Measurements from ENCODE around the gene C2CD3.
A peak's percentile ranks its signal among the peaks of the same experiment; 100 is the strongest.
"Not testable (repeated sequence)": the region's sequence is repeated elsewhere in the genome, so short reads cannot be mapped to it uniquely, and the experiment has no call there.

The C2CD3 gene

DNA sequence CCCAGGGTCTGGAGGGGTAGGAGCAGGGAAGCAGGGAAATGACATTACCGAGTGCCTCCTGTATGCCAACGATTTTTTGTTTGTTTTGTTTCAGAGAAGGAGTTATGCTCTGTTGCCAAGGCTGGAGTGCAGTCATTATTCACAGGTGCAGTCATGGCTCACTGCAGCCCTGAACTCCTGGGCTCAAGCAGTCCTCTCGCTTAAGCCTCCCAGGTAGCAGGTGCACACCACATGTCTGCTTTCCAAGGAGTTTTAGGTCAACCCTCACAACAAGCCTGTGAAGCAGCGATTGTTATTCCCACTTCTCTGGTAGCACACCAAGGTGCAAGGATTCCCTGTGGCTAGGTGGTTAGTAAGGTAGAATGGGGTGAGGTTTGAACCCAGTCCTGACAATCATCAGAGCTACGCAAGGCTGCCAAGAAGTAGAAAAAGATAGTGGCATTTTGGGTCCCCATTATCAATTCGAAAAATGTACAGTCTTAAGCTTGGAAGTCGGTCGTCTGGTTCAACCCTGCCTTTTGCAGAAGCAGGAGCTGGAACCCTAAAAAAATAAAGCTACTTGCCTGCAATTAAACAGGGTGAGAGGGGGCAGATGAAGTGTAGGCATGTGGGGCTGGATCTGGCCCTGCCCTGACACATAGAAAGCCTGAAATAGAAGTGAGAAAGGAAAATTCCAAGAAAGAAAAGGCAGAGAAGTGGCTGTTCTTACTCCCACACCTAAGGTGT, 171.1 kb downstream of the C2CD3 start:
- no peak for DNase-seq

DNA sequence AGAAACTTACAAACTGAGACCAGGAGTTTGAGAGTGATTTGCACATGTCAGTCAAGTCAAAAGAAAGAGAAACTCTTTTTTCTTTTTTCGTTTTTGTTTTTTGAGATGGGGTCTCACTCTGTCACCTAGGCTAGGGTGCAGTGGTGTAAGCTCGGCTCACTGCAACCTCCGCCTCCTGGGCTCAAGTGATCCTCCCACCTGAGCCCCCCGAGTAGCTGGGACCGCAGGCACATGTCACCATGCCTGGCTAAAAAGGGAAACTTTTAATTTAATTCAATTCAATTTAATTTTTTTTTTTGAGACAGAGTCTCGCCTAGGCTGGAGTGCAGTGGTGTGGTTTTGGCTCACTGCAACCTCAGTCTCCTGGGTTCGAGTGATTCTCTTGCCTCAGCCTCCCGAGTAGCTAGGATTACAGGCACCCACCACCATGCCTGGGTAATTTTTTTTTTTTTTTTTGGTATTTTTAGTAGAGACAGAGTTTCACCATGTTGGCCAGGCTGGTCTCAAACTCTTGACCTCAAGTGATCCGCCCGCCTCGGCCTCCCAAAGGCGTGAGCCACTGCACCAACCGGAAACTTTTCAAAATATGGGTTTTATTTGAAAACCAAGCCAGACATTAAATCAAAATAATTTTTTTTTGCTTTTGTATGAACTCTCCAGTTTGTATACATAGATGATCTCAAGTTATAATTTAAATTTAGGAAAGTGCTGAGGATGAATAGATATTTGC, 171.8 kb downstream of the C2CD3 start:
- no peak for DNase-seq

DNA sequence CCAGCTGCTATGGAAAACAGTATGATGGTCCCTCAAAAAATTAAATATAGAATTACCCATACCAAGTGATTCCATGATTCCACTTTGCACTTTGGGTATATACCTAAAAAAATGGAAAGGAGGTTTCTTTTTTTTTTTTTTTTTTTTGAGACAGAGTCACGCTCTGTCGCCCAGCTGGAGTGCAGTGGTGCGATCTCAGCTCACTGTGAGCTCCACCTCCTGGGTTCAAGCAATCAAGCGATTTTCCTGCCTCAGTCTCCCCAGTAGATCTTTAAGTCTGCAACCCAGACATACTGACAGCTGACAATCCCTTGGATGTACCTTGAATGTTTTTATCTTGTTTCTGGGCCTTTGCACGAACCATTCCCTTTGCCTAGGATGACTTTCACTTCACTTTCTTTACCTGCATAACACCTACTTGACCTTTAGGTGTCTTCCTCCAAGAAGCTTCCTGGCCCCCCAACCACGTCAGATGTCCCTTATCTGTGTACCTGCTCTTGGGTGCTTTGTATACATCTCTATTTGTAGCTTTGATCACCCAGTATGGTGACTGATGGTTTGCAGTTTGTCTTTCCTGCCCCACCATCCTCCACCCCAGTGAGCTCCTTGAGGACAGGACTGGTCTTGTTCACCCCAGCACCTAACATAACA, 173.6 kb downstream of the C2CD3 start:
- DNase-seq, result no peak

DNA sequence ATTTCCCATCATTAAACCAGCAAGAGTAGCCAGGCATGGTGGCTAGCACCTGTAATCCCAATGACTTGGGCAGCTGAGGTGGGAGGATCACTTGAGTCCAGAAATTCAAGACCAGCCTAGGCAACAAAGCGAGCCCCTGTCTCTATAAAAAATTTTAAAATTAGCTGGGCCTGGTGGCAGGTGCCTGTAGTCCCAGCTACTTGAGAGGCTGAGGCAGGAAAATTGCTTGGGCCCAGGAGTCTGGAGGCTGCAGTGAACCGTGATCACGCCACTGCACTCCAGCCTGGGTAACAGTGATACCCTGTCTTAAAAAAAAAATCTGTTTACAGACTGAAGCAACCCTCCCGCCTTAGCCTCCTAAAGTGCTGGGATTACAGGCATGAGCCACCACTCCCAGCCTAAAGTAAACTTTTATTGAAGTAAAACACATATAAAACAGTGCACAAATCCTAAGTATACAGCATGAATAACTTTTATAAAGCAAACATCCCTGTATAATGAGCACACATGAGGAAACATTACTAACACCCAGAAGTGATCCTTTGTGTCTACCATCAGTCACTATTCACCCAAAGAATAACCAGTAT, 174.5 kb downstream of the C2CD3 start:
- DNase-seq, result no peak

DNA sequence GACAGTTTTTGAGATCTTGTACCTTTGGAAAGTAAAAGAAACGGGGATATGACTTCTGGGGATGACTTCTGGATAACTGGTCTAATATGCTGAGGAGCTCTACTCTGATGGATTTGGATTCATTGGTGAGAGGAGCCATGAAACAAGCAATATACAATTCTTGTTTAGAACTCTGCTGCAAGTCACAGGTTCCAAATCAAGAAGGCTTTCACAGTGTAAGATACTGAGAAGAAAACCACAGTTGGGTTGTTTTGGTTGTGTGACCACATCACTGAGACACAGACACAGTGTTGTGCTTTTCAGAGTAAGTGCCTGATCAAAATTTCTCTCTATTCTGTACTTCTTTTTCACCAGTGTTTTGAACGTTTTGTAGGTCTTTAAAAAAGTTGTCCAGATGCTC, 175.1 kb downstream of the C2CD3 start:
- DNase-seq, result no peak

DNA sequence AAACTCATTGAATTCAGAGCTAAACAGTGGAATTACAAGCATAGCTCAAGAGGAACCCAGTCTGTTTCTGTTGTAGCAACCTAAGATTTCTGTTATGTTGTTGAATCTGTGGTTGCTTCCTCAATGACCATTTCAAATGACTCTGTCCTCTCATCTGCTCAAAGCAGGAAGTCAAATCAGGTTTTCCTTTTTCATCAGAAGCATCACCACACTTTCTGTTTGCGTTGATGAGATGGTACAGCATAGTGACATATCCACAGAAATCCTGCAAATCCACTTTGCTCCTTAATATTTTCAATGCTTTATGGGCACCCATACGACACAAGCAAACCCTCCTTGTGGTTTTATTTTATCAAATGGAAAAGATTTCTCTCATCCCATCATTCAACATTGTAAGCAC, 175.6 kb downstream of the C2CD3 start:
- no peak for DNase-seq

DNA sequence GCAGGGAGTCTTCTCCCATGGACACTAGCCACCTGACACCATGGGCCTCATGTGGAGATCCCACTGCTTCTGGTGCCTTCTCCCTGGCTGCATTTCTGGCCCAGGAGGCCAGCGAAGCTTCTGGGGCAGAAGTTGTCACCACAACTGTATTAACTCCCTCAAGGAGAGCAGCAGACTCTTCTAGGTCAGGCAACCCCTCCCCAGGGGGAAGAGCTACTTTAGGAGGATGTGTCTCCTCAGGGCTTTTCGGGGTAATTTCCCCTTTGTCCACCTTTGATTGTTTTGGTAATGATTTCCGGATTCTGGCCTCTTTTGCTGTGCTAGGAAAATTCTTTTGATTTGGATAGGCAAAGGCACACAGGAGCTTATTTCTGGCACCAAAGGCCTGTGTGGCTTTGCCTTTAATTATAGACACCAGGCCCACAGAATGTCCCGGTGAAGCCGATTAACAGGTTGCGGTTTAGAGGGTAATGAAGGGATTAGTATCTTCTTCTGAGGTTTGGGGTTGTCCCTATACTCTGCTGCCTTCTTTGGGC, 179.3 kb downstream of the C2CD3 start:
- DNase-seq, result no peak

DNA sequence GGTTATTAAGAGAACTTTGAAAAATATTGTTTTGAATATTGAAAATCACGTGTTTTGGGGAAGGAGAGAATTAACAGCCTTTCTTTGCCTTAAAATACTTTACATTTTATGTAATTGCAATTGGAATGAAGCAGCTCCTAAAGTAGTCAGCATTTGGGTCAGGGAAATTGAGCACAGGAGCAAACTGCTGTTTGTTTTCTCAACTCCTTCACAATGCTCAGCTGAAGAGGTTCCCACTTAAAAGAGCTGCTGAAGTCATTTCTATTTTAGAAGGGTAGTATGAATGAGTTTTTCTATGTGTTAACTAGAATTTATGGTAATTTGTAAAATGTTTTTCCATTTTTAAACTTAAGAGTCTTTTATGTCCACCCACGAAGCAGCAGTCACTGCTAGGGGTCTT, 180.1 kb downstream of the C2CD3 start:
- no peak for DNase-seq

DNA sequence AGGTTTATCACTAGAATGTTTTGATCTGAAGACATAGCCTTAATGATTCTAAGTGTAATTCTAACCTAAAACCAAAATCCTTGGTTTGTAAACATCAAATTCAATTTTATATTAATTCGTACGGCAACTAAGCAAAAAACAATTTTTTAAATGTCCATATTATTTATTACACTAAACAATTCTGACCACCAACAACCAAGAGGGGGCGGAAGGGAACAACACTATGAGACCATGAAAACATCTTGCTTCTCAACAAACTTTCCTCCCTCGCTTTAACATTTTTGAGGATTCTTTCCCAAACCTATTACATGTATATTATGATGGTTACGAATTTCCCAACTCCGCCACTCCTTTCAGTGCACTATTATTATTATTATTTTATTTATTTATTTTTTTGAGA, 181.6 kb downstream of the C2CD3 start:
- no peak for DNase-seq

DNA sequence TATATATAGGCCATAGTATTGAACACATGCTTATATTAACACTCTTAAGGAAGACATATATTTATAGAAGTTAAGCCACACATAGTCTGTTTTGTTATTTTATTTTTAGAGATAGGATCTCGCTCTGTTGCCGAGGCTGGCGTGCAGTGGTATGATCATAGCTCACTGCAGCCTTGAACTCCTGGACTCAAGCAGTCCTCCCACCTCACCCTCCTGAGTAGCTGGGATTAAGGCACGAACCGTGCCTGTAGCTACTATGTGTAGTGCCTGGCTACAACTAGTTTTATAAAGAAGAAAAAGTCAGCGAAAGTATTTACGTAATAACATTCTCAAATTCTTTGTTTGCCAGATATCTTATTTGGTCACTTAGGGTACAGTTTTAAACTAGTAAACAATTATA, 182.6 kb downstream of the C2CD3 start:
- DNase-seq, result no peak

DNA sequence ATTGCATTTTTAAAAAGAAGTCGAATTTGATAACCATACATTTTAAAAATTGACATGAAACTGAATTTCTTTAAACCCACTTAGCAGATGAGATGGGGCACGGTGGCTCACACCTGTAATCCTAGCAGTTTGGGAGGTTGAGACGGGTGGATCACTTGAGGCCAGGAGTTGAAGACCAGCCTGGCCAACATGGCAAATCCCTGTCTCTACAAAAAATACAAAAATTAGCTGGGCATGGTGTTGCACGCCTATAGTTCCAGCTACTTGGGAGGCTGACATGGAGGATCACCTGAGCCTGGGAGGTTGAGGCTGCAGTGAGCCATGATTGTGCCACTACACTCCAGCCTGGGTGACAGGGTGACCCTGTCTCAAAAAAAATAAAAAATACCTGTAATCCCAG, 185.1 kb downstream of the C2CD3 start:
- DNase-seq, result not testable (repeated sequence)

DNA sequence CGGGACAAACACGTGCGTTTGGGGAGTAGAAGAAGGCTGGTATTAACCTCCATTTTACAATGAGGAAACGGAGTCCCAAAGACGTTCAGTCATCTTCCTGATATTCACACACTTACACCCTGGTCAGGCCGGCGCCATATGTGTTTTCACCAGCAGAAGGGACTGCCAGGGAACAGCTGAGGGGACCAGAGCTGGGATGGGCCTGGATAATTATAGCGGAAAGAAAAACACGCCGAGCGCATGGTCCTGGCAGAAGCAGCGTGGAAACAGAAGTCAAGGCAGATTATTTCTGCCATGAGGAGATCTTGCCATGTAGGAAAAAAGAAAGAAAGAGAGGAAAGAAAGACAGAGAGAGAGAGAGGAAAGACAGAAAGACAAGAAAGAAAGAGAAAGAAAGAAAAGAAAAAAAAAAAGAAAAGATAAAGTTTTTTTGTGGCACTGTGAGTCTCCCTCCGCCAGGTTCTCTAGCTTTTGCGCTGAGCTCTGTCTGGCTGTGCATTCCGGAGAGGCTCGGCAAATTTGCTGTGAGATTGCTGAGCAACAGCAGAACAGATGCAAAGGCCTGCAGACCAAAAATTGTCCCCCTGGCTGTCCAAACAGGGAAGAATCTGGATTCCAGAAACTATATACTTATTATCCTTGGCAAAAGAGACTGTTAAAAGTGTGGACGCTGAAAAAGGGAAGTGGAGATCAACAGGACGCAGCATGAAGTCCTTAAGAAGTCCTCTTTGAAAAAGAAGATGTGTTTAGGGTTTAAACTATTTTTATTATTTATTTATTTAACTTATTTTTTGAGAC, 186.9 kb downstream of the C2CD3 start:
- DNase-seq, result peak; percentile 50

DNA sequence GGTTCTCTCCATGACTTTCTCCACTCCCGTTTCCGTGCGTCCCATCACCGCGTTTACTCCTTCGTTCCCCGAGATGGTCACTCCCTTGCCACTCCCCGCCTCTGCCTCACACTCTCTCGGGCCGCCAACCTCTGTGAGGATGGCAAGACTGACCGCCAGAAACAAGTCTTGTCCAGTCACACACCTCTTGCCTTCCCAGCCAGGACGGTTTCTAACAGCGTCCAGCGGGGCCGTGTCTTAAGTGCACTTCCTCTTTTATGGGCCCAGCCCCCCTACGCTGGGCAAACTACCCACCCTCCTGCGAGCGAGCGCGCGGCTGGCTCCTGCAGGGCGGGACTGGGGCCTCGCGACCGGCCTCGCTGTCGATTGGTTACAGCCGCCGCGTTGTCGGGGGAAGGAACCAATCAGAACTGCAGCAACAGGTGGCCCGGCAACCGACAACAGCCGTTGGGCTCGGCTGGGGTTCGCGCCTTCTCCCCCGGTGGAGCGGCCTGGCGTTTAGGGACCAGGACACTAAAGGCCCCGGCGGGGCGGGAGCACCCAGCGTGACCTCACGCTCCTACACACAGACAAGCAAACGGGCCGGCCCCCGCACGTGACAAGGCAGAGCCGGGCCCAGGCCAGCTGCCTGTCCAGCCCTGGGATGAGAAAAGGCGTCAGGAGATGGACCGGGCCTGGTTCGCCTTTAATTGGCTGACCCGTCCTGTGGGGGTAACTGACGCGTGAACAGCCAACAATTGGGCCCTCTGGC, 187.6 kb downstream of the C2CD3 start:
- peak; percentile 89 for DNase-seq

DNA sequence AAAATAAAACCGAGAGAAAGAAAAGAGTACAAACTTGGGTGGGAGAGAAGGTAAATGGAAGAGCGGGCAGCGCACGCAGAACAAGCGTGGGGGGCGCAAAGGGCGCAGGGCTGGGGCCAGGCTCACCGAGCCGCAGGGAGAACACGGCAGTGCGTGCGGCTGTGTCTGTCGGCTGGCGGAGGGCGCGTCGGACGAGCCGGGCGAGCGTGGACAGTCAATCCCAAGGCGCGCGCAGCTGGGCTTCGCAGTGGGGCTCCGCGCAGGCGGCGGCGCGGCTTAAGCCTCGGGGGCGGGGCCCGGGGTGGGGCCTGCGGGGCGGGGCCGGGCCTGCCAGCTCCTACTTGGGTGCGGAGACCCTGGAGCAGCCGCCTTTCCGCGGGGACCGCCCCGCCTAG, 188.2 kb downstream of the C2CD3 start, which contains the start of gene UCP2:
UCP2 (minus strand) TSS at position 249 of the 395 bp plus-strand sequence. CDS start 4,465 bp downstream, outside the sequence.
- DNase-seq, result peak; percentile 64

DNA sequence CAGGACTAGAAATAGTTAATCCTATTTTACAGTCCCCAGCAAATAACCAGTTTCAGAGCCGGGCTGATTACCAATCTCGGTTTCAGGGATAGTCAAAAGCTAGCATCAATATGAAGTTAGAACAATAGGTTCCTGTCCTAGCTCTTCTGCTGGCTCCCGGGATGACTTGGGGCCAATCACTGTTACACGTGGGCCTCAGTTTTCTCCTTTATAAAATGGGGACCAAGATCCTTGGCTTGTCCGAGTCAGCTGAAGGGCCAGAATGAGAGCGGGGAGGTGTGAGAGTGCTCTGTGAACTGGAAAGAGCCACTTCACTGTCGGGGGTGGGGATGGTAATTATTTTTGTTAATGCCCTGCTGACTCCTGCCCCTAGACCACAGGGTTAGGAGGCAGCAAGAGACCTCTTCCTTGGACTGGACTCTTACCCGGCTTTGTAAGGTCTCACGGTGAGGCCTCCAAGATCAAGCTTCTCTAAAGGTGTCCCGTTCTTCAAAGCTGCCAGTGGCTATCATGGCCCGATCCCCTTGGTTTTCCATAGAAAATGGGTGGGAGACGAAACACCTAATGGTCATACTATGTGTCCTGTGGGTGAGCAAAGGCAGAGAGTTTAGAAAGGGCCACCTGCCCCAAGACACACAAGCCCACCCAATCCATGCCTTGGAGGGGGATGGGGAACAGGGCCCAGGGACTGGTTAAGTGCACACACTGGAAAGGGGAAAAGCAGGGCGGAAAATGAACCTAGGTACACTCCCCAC, 189.6 kb downstream of the C2CD3 start:
- no peak for DNase-seq

DNA sequence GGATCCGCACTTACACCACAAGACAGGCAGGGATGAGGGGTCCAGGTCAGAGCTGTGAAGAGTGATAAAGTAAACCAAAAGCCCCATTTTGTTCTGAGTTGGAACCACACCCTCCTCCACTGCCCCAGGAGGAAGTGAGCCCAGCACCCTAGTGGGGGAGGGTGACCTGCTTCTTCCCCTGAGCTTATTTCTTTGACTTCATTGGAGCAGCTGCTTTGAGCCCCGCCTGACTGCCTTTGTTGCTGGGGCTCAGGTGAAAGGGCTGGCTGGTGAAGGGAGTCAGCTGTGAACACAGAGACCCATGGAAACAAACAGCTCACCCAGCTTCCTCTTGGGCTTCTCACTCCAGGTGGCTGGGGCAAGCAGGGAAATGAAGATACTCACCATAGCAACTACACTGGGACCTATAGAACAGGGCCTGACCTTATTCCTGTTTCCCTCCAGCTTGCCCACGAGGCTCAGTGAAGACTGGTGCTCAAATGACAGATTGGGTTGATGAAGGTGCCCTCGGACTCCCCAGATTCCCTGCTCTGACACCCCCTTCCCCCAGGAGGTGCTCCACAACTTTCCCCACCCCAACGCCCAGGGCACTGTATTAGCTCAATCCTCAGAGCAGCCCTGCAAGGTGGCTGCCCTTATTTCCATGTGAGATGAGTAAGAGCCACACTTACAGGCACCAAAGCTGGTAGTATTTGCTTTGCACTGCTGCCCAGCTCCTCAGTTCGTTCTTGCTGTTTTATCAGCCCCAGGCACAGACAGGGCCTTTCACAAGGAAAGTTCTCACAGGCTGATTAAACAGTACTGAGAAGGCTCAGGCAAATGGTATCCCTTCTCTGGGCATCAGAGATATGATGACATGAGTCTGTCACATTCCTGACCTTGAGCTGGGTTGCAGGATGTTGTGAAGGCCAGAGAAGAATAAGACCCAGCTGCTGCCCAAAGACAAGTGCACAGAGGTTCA, 190.5 kb downstream of the C2CD3 start:
- no peak for DNase-seq

DNA sequence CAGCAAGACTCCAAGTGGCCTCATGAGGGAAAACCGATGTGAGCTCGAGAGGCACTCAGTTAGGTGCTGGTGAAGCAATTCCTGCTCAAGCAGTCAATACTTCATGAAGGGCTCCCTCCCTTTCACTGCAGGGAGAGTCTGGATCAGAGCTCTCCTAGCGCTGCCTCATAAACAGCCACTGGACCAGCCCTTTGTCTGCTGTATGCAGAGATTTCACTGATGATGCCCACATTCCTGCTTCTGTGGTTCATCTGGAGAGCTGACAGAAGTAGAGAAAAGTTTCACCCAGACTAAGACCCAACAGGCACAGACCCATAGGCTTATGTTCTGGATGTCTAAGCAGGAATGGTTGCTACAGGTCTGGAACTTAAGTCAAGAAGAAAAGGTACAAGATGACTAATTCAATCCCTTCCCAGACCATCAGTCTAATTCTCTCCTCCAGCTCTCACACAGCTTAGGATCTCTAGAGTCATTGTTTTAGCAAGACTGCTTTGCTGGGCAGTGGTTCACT, 192.2 kb downstream of the C2CD3 start:
- no peak for DNase-seq

DNA sequence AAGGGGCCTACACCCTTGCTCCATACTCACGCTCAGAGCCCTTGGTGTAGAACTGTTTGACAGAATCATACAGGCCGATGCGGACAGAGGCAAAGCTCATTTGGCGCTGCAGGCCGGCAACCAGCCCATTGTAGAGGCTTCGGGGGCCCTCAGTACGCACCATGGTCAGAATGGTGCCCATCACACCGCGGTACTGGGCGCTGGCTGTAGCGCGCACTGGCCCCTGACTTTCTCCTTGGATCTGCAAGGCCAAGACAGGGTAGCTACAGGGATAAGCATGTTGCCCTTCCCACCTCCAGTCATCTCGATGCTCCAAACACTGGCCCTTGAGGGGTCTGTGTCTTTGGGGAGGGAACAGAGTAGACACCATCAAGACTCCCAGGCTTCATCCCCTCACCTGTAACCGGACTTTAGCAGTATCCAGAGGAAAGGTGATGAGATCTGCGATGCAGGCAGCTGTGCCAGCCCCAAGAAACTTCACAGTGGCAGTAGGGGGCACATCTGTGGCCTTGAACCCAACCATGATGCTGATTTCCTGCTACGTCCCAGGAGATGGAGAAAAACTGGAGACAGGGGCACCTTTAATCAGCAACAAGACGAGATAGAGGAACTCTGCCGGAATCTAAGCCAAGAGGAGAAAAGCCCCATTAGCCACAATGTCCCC, 192.8 kb downstream of the C2CD3 start:
- no peak for DNase-seq

Measured in NCI-H1694 (cell line).